ENCODE measurements around the gene RBM23.

The RBM23 gene

GRCh38 chr14:22850944-22851764, 67.8 kb downstream of the RBM23 start:
- no peak for TF ChIP-seq CTCF (IDR thresholded peaks at IDR 0.05; ENCODE audit: insufficient read depth, missing control alignments)
- FAIRE-seq (no peak), DNase-seq (ENCODE audit: insufficient read length, low spot score) (no peak)

GRCh38 chr14:22849212-22849819, 69.6 kb downstream of the RBM23 start:
- no peak for DNase-seq (ENCODE audit: insufficient read length, low spot score)
- no peak for TF ChIP-seq CTCF (IDR thresholded peaks at IDR 0.05; ENCODE audit: insufficient read depth, missing control alignments)
- no peak for FAIRE-seq

- no peak for TF ChIP-seq CTCF (IDR thresholded peaks at IDR 0.05; ENCODE audit: insufficient read depth, missing control alignments)
- DNase-seq (ENCODE audit: insufficient read length, low spot score), result no peak
- no peak for FAIRE-seq
Observed at GRCh38 chr14:22848351-22849164, 70.4 kb downstream of the RBM23 start.

- DNase-seq (ENCODE audit: insufficient read length, low spot score) (no peak), FAIRE-seq (no peak)
- no peak for TF ChIP-seq CTCF (IDR thresholded peaks at IDR 0.05; ENCODE audit: insufficient read depth, missing control alignments)
Observed at GRCh38 chr14:22847661-22848341, 71.1 kb downstream of the RBM23 start.

GRCh38 chr14:22846811-22847307, 72.1 kb downstream of the RBM23 start:
- no peak for DNase-seq (ENCODE audit: insufficient read length, low spot score)
- FAIRE-seq, result no peak
- TF ChIP-seq CTCF (IDR thresholded peaks at IDR 0.05; ENCODE audit: insufficient read depth, missing control alignments), result no peak

- TF ChIP-seq CTCF (IDR thresholded peaks at IDR 0.05; ENCODE audit: insufficient read depth, missing control alignments), result no peak
- DNase-seq (ENCODE audit: insufficient read length, low spot score), result no peak
- FAIRE-seq, result no peak
Observed at GRCh38 chr14:22845821-22846625, 72.9 kb downstream of the RBM23 start.
